ENCODE measurements around the gene KPNB1. TPM values are rescaled to one million over a fixed set of nuclear protein-coding genes. Genes with fewer than 3 reads are reported as not detected.

KPNB1 gene
- total and polyA plus RNA-seq, 2 of the 4 experiments (the other 2 are of a cell fraction): 206 to 1,082 TPM

DNA sequence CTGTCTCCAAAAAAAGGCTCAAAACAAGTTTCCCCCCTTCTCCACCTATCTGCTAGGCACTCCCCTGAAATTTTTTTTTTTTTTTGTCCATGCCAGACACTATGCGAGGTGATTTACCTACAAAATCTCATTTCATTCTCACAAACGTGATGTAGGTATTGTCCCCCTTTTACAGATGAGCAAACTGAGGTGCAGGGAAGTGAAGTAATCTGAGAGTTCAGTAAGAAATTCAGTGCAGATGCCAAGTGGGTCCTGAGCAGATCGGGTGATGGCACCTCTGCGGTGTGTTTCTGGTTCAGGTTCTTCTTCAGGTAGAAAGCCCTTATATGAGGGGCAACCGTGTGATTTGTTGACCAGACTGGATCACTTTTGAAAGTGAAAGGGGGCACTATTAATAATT is 54.0 kb downstream of the KPNB1 start:
- WGBS, 2 experiments (ENCODE audit: extremely low coverage in 2 of 2, insufficient read length in 1 of 2): 100% methylated on average over 1 of the region's 5 CpGs; no CpG with 5 or more reads in 1 of the 2 experiments
- ATAC-seq (ENCODE audit: low read depth) (no peak), DNase-seq (no peak)
- H2BK15ac ChIP-seq (ENCODE audit: low read depth, low read length): no peak overlapping the region
- no peaks in the 10 kb centered on the region for H3K79me1 ChIP-seq (ENCODE audit: low read depth in 1 of 2, low read length in 2 of 2)
- POLR2A ChIA-PET (ENCODE audit: unreplicated experiment): no interaction called here
- H3K27me3 ChIP-seq (ENCODE audit: control insufficient read depth, insufficient read depth, low read length): no peaks in the 10 kb centered on the region
- no peak overlapping the region for H3K14ac ChIP-seq (replicated peaks; ENCODE audit: low read depth, low read length)
- no peaks in the 10 kb centered on the region for H3K4me1 ChIP-seq (ENCODE audit: control insufficient read depth, insufficient read depth, low read length)
- H3K27ac ChIP-seq (ENCODE audit: insufficient read depth, low read length): no peak overlapping the region
- H3K9ac ChIP-seq (ENCODE audit: low read depth, low read length): no peak overlapping the region
- no peak overlapping the region for H2BK20ac ChIP-seq (ENCODE audit: low read depth, low read length)
- H3K4me2 ChIP-seq (ENCODE audit: low read depth, low read length): no peak overlapping the region
- H3K56ac ChIP-seq (ENCODE audit: extremely low read depth, insufficient read depth, low read length): no peak overlapping the region
- H3K23ac ChIP-seq (ENCODE audit: low read depth, low read length): no peak overlapping the region
- no peak overlapping the region for H4K8ac ChIP-seq (ENCODE audit: low read depth in 2 of 2, low read length in 2 of 2)
- no peak overlapping the region for H4K91ac ChIP-seq (ENCODE audit: insufficient read depth, low read depth, low read length)
- no peak overlapping the region for H2AFZ ChIP-seq (replicated peaks; ENCODE audit: low read length, poor library complexity)
- no TSS peak for BruUV-seq (replicated peaks)
- H4K5ac ChIP-seq (ENCODE audit: low read depth, low read length): no peak overlapping the region
- H3K9me3 ChIP-seq (ENCODE audit: control insufficient read depth, insufficient read depth, low read length): no peaks in the 10 kb centered on the region
- no peak overlapping the region for H3K4me3 ChIP-seq (ENCODE audit: insufficient read depth, low read depth, low read length)
- intact Hi-C loops (cut with micrococcal nuclease): no loop called here
- H2AK9ac ChIP-seq (replicated peaks; ENCODE audit: low read depth, low read length, poor library complexity): no peak overlapping the region
- no peak overlapping the region for H2BK5ac ChIP-seq (ENCODE audit: low read depth, low read length, poor library complexity, severe bottlenecking)
- CTCF ChIA-PET: no interaction called here
- TF ChIP-seq RCOR1 (IDR thresholded peaks at IDR 0.05; ENCODE audit: insufficient replicate concordance, low read length): no peak
- peaks cover 18% of the 10 kb centered on the region; the same call in 1 of the 2 replicates for H3K36me3 ChIP-seq (ENCODE audit: control insufficient read depth, insufficient read depth, low read length)
- in situ Hi-C loops (cut with MboI; ENCODE audit: low sequenced_read_pairs): no loop called here
- H4K20me1 ChIP-seq (ENCODE audit: insufficient read depth, low read length): peaks cover 13% of the 10 kb centered on the region
- no peak overlapping the region for H2BK120ac ChIP-seq (ENCODE audit: low read depth, low read length)
- H3K9me1 ChIP-seq (ENCODE audit: insufficient read depth, low read length): peaks cover 3% of the 10 kb centered on the region; the same call in 1 of the 2 replicates
- H3K4ac ChIP-seq (ENCODE audit: low read depth, low read length): no peak overlapping the region
- no peak overlapping the region for H2AK5ac ChIP-seq (ENCODE audit: low read depth, low read length)
- dilution Hi-C loops (cut with HindIII; ENCODE audit: low sequenced_read_pairs, unreplicated experiment): no loop called here
- no peak overlapping the region for H3K18ac ChIP-seq (ENCODE audit: low read depth, low read length)

Data from IMR-90 (cell line).